HCT116 (cell line): ENCODE data around the gene ZHX3. TPM values are rescaled to one million over a fixed set of nuclear protein-coding genes. Genes with fewer than 3 reads are reported as not detected.

ENCODE experiments used
- ATAC-seq: fragments of 200-7000 bp; cut with Tn5 transposase; 2 replicates; pipeline ENCODE4 v1.9.1; 2020; ENCODE audit warnings: mild to moderate bottlenecking, moderate library complexity
- BruUV-seq: library from RNA; stranded (reverse); fragments of 400-500 nt; replicated peaks from 2 replicates; lab custom pipeline; 2021; lab: Mats Ljungman, UMichigan
- CTCF ChIA-PET: fragments of 300-600 bp; sonication (Branson Sonifier 250); formaldehyde crosslinking; loops from one replicate; lab custom pipeline; 2021; ENCODE audit warnings: antibody characterized with exemption; lab: Charles Lee
- POLR2A ChIA-PET: fragments of 300-600, 350-600 bp; sonication (Branson Sonifier 250); formaldehyde crosslinking; loops from one replicate; lab custom pipeline; 2021; ENCODE audit warnings: antibody characterized with exemption; lab: Charles Lee
- RAD21 ChIA-PET, 2 experiments: fragments of 300-600 bp; sonication (Branson Sonifier 250); formaldehyde crosslinking; loops; one replicate each; lab custom pipeline; 2023; ENCODE audit warnings: low total read pairs in 2 of 2; ENCODE audit not compliant: uncharacterized antibody in 2 of 2, unreplicated experiment in 2 of 2, low non-redundant PET in 1 of 2; lab: Charles Lee
- DNase-seq: peaks from one replicate; pipeline ENCODE4 v3.0.0-alpha.2; 2010; ENCODE audit warnings: low read depth, low spot score
- H2AFZ ChIP-seq: fragments of 200-600 bp; shearing (Covaris generic), sonication (generic); 2 replicates; pipeline ENCODE4 v1.6.1; 2017; ENCODE audit warnings: low read depth, mixed run types, mixed read lengths, antibody characterized with exemption, low read length; ENCODE audit not compliant: poor library complexity, severe bottlenecking
- H3K27ac ChIP-seq: 2 replicates; pipeline ENCODE4 v1.5.1; 2012; ENCODE audit warnings: low read depth, low read length
- H3K27me3 ChIP-seq: fragments of 200-600 bp; sonication (generic); 2 replicates; pipeline ENCODE4 v1.6.1; 2016; ENCODE audit warnings: mixed run types, low read length, mixed read lengths; ENCODE audit not compliant: insufficient read depth
- H3K36me3 ChIP-seq, 2 experiments: fragments of 200-500 bp in 1 of 2; fragments of 200-600 bp in 1 of 2; sonication (Bioruptor generic) in 1 of 2; sonication (generic) in 1 of 2; 2 replicates each; pipeline versions ENCODE4 v1.5.1 to v1.6.1; 2014 to 2016; ENCODE audit warnings: low read length in 2 of 2, inconsistent platforms in 1 of 2, mixed read lengths in 1 of 2, mixed run types in 1 of 2; ENCODE audit not compliant: insufficient read depth in 2 of 2, control insufficient read depth in 1 of 2
- H3K4me1 ChIP-seq, 2 experiments: fragments of 200-600 bp in 1 of 2; sonication (generic) in 1 of 2; 2 replicates each; pipeline versions ENCODE4 v1.5.1 to v1.6.1; 2012 to 2017; ENCODE audit warnings: low read length in 2 of 2, inconsistent platforms in 1 of 2, mild to moderate bottlenecking in 1 of 2, mixed read lengths in 1 of 2, mixed run types in 1 of 2, moderate library complexity in 1 of 2; ENCODE audit not compliant: insufficient read depth in 2 of 2, control insufficient read depth in 1 of 2
- H3K4me2 ChIP-seq: fragments of 200-600 bp; sonication (generic); 2 replicates; pipeline ENCODE4 v1.6.1; 2017; ENCODE audit warnings: mixed run types, low read length, mixed read lengths
- H3K4me3 ChIP-seq, 2 experiments: fragments of 200-600 bp in 1 of 2; sonication (generic) in 1 of 2; replicated peaks in 1 of 2; 2 replicates each; pipeline ENCODE4 v1.5.1; 2011 to 2016; ENCODE audit warnings: low read length in 2 of 2, control low read depth in 1 of 2, low read depth in 1 of 2, mild to moderate bottlenecking in 1 of 2, mixed read lengths in 1 of 2, mixed run types in 1 of 2
- H3K79me2 ChIP-seq: fragments of 200-600 bp; sonication (generic); 2 replicates; pipeline ENCODE4 v1.6.1; 2017; ENCODE audit warnings: mild to moderate bottlenecking, mixed run types, low read length, moderate library complexity, mixed read lengths; ENCODE audit not compliant: insufficient read depth
- H3K9ac ChIP-seq: fragments of 200-600 bp; sonication (generic); 2 replicates; pipeline ENCODE4 v1.6.1; 2016; ENCODE audit warnings: low read length, mixed read lengths
- H3K9me2 ChIP-seq: fragments of 200-600 bp; sonication (generic), shearing (Covaris generic); 2 replicates; pipeline ENCODE4 v1.6.1; 2017; ENCODE audit warnings: mixed run types, mild to moderate bottlenecking, moderate library complexity; ENCODE audit not compliant: insufficient read depth
- H3K9me3 ChIP-seq, 2 experiments: fragments of 200-500 bp in 1 of 2; fragments of 200-600 bp in 1 of 2; sonication (Bioruptor generic) in 1 of 2; sonication (generic) in 1 of 2; 2 replicates each; pipeline ENCODE4 v1.6.1; 2014 to 2017; ENCODE audit warnings: low read length in 2 of 2, mixed read lengths in 2 of 2, inconsistent platforms in 1 of 2, low read depth in 1 of 2, mild to moderate bottlenecking in 1 of 2, mixed run types in 1 of 2, moderate library complexity in 1 of 2; ENCODE audit not compliant: control insufficient read depth in 1 of 2, insufficient read depth in 1 of 2
- H4K20me1 ChIP-seq: fragments of 200-600 bp; sonication (generic), shearing (Covaris generic); 2 replicates; pipeline ENCODE4 v1.6.1; 2017; ENCODE audit warnings: mixed run types, mild to moderate bottlenecking, moderate library complexity; ENCODE audit not compliant: insufficient read depth
- ATF3 ChIP-seq: IDR thresholded peaks from 2 replicates; pipeline ENCODE4 v1.6.1; 2012
- CEBPB ChIP-seq: IDR thresholded peaks from 2 replicates; pipeline ENCODE4 v1.6.1; 2012; ENCODE audit warnings: low read depth
- CTCF ChIP-seq, 3 experiments: fragments of 200-600 bp in 1 of 3; sonication (generic) in 1 of 3; IDR thresholded peaks in 2 of 3; conservative IDR thresholded peaks in 1 of 3; 2 replicates each; pipeline ENCODE4 v1.5.1; 2012 to 2017; ENCODE audit warnings: low read depth in 2 of 3, low read length in 2 of 3, antibody characterized with exemption in 1 of 3, borderline replicate concordance in 1 of 3, control low read depth in 1 of 3, mild to moderate bottlenecking in 1 of 3, mixed read lengths in 1 of 3, mixed run types in 1 of 3, moderate library complexity in 1 of 3; ENCODE audit not compliant: insufficient read depth in 1 of 3
- EGR1 ChIP-seq: IDR thresholded peaks from 2 replicates; pipeline ENCODE4 v1.6.1; 2012; ENCODE audit warnings: low read depth
- ELF1 ChIP-seq: IDR thresholded peaks from 2 replicates; pipeline ENCODE4 v1.6.1; 2012; ENCODE audit warnings: low read depth, borderline replicate concordance
- EZH2 ChIP-seq: fragments of 200-600 bp; sonication (generic); IDR thresholded peaks from 2 replicates; pipeline ENCODE4 v1.6.1; 2017; ENCODE audit warnings: antibody characterized with exemption, mixed run types
- JUND ChIP-seq: IDR thresholded peaks from 2 replicates; pipeline ENCODE4 v1.6.1; 2012
- MAX ChIP-seq: IDR thresholded peaks from 2 replicates; pipeline ENCODE4 v1.6.1; 2012
- POLR2A ChIP-seq: IDR thresholded peaks from 2 replicates; pipeline ENCODE4 v1.7.0; 2011; ENCODE audit warnings: borderline replicate concordance; ENCODE audit not compliant: insufficient read depth, insufficient read length; ENCODE audit errors: extremely low read depth
- RAD21 ChIP-seq: IDR thresholded peaks from 2 replicates; pipeline ENCODE4 v1.6.1; 2012; ENCODE audit warnings: low read depth, mild to moderate bottlenecking
- SP1 ChIP-seq: IDR thresholded peaks from 2 replicates; pipeline ENCODE4 v1.6.1; 2012; ENCODE audit warnings: low read depth
- SRF ChIP-seq: IDR thresholded peaks from 2 replicates; pipeline ENCODE4 v1.6.1; 2012; ENCODE audit warnings: low read depth
- TCF7L2 ChIP-seq: IDR thresholded peaks from 2 replicates; pipeline ENCODE4 v1.7.0; 2011; ENCODE audit warnings: borderline replicate concordance, inconsistent platforms; ENCODE audit not compliant: insufficient read depth, insufficient read length; ENCODE audit errors: extremely low read depth
- YY1 ChIP-seq: IDR thresholded peaks from 2 replicates; pipeline ENCODE4 v1.6.1; 2011; ENCODE audit warnings: low read length, low read depth, moderate library complexity, mild to moderate bottlenecking; ENCODE audit not compliant: insufficient replicate concordance; ENCODE audit errors: extremely low read depth
- ZBTB33 ChIP-seq: IDR thresholded peaks from 2 replicates; pipeline ENCODE4 v1.6.1; 2011; ENCODE audit warnings: mild to moderate bottlenecking, low read length, moderate library complexity; ENCODE audit not compliant: insufficient replicate concordance; ENCODE audit errors: extremely low read depth
- ZFX ChIP-seq: fragments of 450-650 bp; IDR thresholded peaks from 2 replicates; pipeline ENCODE4 v1.6.1; 2017
- intact Hi-C: fragments of 100-400 bp; cut with micrococcal nuclease; formaldehyde crosslinking; loops from 2 replicates; pipeline ENCODE4 v1.10.0; 2022
- total RNA-seq: library from RNA; stranded (reverse); gene quantifications from one replicate; pipeline ENCODE4 v1.2.1, GENCODE V29; 2021; ENCODE audit not compliant: unreplicated experiment

The ZHX3 gene
- total RNA-seq, 1 experiment from 2014 or later = 13.3 TPM

GRCh38 chr20:41336711-41337492 is 19.4 kb upstream of the ZHX3 start:
- ChIA-PET RAD21 (no interaction called here), POLR2A (interaction anchor here (0.6 kb wide), 1 partner anchor 303 kb away, joined by 4 read pairs; no protein-coding TSS in a partner anchor), CTCF (no interaction called here)
- Histone ChIP-seq H3K9ac (no peak overlapping the region), H3K4me1 (peaks cover 6 to 21% of the 10 kb centered on the region in 2 experiments; a peak in 3 of 4 replicates), H3K36me3 (no peaks in the 10 kb centered on the region), H3K27ac (no peak overlapping the region), H2AFZ (no peak overlapping the region), H3K27me3 (no peaks in the 10 kb centered on the region), H3K9me3 (no peaks in the 10 kb centered on the region), H4K20me1 (no peaks in the 10 kb centered on the region), H3K4me2 (no peak overlapping the region), H3K9me2 (no peaks in the 10 kb centered on the region), H3K4me3 (no peak overlapping the region), H3K79me2 (no peaks in the 10 kb centered on the region)
- no peak for DNase-seq
- intact Hi-C loops = no loop called here
- TF ChIP-seq CTCF (IDR thresholded peaks at IDR 0.05 in 2 of 3, conservative IDR thresholded peaks at IDR 0.05 in 1 of 3; ENCODE audit: borderline replicate concordance in 1 of 3, insufficient read depth in 1 of 3, low read depth in 2 of 3, low read length in 2 of 3) = no peak
- TF ChIP-seq MAX = no peak
- no peak for TF ChIP-seq ZFX
- TF ChIP-seq RAD21 = no peak
- no peak for TF ChIP-seq TCF7L2
- no peak for TF ChIP-seq ZBTB33
- no peak for TF ChIP-seq ELF1
- TF ChIP-seq POLR2A = no peak
- TF ChIP-seq ATF3 = no peak
- no peak for TF ChIP-seq SP1
- no peak for TF ChIP-seq EGR1
- no peak for TF ChIP-seq SRF
- no peak for TF ChIP-seq YY1
- TF ChIP-seq EZH2 = no peak
- TF ChIP-seq CEBPB = no peak
- TF ChIP-seq JUND = no peak
- no peak for ATAC-seq
- BruUV-seq = no TSS peak
